Measurements from ENCODE around the gene CCDC141.
"Not testable (repeated sequence)": the region's sequence is repeated elsewhere in the genome, so short reads cannot be mapped to it uniquely, and the experiment has no call there.

CCDC141 gene

DNA sequence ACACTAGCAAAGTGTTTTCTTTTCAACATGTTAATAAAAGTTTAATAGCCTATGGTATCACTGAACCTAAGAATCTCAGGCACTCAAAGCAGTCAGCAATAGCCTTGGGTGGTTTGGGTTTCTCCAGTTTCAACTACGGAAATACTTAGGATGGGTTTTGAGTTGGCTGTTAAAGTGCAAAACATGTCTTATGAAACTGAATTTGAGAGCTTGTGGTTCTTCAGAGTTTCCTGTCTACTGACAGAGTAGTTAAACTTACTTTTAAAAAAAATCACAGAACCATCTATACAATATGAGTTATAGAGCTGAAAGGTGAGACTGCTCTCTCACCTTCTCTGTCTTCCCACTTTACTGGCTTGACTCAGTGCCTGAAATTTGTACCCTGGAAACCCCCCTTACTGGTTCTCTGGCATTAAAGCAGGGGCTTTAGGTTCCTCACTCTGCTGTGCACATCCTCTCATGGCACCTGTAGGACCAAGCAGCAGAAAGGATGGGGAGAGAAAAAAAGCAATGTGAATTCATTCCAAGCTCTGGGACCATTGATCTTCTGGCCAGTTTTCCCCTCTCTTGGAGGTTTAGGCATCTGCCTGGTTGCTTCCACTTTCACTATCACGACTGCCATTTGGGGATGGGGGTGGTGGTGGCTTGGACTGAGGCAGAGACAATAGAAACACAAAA, 18.1 kb downstream of the CCDC141 start:
- no peak for DNase-seq

DNA sequence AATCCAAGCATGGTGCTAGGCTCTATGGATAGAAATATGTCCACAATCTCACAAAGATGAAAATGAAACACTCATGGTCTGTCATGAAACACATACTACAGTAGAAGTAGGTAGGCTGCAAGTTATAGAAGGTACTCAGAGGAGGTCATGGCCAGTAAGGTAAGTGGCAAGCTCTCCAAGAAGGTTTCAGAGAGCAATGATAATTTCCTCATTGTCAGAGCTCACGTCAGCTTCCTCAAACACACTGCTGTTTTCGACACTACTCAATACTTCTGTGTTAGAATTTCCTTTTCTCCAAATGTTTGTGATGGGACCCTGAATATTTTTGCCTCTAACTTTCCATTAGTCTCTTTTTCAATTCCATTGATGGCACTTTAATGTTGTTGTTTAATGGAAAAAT, 25.5 kb downstream of the CCDC141 start:
- DNase-seq = no peak

- DNase-seq = no peak
Measured at GRCh38 chr2:179022685-179023084, 27.3 kb downstream of the CCDC141 start.

DNA sequence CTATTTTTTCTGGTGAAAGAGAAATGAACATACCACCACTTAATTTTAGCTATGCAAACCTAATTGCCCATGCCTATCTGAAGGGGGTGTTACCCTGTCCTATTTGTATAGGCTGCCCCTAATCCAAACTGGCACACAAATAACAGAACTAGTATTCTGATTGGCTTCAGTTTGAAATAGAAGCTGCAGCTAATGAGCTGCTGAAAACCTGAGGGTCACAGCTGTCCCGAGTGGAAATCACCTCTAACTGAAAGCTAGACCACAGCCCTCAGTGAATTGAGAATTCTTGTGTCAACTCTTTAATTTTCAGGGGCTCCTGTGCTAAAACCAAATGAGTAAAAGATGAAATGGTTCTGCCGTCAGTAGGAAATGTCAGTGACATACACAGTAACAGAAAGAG, 28.7 kb downstream of the CCDC141 start:
- no peak for DNase-seq

GRCh38 chr2:179020156-179020750, 29.7 kb downstream of the CCDC141 start:
- DNase-seq = no peak

GRCh38 chr2:179019260-179019659, 30.7 kb downstream of the CCDC141 start:
- no peak for DNase-seq

DNA sequence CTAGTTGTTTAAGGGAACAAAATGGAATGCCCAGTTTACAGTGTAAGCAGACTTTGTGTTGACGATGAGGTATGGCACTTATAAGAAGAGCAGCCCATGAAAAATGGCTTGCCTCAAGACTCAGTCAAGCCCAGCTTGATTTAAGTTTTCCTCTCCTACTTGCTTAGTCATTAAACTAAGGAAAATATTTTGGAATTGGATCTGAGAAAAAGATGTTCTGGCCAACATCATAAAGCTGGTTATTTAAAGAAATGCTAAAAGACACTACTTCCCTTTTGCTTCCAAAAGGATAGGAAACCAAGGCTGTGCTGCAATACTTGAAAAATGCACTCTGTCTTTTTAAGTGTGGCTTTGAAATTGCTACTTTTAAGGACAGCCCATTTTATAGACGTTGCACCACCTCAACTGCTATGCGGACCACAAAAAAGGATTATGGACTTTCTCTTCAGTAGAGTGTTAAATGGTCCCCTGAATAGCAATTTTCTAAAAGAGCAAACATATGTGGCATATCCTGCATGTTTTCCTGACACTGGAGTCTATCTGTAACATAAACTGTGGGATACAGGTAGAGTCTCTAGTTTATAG, 32.1 kb downstream of the CCDC141 start:
- no peak for DNase-seq

DNA sequence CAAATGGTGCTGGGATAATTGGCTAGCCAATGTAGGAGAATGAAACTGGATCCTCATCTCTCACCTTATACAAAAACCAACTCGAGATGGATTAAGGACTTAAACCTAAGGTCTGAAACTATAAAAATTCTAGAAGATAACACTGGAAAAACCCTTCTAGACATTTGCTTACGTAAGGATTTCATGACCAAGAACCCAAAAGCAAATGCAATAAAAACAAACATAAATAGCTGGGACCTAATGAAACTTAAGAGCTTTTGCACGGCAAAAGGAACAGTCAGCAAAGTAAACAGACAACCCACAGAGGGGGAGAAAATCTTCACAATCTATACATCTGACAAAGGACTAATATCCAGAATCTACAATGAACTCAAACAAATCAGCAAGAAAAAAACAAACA, 35.7 kb downstream of the CCDC141 start:
- DNase-seq = not testable (repeated sequence)

DNA sequence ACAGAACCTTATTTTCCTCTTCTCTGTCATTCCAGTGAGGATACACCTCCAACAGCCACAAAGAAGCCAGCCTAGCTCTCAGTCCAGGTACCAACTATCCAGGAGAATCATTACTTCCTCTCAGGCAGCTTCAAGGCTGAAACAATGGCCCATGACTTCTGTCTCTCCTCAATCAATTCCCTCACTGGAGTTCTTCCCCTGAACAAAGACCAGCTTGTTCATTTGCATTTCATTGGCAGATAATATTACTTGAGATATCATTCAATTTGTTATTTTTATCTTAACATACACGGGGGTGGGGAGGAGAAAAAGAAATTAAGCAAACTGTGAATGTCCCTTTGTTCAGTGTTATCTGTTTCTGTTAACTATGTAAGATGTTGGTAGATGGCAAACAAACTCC, 44.0 kb downstream of the CCDC141 start:
- DNase-seq = no peak

DNA sequence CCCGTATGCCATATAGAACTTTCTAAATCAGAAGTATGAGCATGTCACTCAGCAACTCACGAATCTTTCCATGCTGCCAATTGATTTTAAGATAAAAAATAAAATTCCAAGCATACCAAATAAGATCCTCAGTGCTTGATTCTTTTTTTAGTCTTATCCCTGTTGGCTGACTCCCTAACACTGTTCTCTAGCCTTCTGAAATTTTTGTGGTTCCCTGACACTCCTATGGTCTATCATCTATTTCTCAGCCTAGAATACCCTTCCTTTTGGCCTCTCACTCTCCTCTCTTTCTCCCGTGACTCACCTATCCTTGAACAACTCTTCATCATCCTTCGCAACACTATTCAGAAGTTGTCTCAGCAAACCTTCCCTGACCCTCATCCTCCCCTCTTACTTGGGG, 50.5 kb downstream of the CCDC141 start:
- no peak for DNase-seq

GRCh38 chr2:178998539-178998938, 51.4 kb downstream of the CCDC141 start:
- DNase-seq = no peak

DNA sequence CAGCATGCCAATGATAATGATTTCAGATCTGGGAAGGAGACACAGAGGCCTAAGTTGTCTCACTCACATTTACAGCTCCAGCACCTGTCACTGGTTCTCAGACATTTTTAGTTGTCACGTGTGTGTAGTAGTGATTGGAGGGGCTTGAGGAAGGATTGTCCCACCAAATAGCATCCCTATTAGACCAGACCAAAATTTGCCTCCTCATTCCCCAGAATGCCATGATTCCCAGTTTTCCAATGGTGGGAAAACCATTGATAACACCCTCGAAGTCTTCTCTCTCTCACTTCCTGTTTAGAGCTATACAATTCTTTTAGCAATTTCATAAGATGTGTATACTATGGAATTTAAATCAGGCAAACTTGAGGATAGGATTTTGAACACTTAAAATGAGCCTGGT, 52.5 kb downstream of the CCDC141 start:
- DNase-seq = no peak

- DNase-seq = no peak
Measured at GRCh38 chr2:178997067-178997466, 52.9 kb downstream of the CCDC141 start.

DNA sequence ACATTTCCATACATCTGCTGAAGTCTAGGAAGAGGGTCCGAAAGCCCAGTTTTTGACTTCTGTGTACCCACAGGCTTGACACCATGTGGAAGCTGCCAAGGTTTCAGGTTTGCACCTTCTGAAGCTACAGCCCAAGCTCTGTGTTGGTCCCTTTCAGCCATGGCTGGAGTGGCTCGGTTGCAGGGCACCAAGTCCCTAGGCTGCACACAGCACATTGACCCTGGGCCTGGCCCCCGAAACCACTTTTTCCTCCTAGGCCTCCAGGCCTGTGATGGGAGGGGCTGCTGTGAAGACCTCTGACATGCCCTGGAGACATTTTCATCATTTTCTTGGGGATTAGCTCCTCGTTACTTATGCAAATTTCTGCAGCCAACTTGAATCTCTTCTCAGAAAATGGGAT, 55.7 kb downstream of the CCDC141 start:
- DNase-seq = no peak

DNA sequence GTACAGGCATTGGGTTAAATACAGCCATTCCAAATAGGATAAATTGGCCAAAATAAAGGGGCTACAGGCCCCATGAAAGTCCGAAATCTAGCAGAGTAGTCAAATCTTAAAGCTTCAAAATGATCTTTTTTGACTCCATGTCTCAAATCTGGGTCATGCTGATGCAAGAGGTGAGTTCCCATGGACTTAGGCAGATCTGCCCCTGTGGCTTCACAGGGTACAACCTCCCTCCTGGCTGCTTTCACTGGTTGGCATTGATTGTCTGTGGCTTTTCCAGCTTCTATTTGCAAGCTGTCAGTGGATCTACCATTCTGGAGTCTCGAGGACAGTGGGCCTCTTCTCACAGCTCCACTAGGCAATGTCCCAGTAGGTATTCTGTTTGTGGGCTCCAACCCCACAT, 56.1 kb downstream of the CCDC141 start:
- no peak for DNase-seq

DNA sequence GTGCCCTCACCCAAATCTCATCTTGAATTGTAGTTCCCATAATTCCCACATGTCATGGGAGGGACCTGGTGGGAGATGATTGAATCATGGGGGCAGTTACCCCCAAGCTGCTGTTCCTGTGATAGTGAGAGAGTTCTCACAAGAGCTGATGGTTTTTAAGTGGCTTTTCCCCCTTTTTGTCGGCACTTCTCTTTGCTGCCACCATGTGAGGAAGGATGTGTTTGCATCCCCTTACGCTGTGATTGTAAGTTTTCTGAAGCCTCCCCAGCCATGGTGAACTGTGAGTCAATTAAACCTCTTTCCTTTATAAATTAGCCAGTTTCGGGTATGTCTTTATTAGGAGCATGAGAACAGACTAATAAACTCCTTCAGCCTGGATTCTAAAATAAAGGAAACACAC, 57.2 kb downstream of the CCDC141 start:
- DNase-seq = not testable (repeated sequence)

DNA sequence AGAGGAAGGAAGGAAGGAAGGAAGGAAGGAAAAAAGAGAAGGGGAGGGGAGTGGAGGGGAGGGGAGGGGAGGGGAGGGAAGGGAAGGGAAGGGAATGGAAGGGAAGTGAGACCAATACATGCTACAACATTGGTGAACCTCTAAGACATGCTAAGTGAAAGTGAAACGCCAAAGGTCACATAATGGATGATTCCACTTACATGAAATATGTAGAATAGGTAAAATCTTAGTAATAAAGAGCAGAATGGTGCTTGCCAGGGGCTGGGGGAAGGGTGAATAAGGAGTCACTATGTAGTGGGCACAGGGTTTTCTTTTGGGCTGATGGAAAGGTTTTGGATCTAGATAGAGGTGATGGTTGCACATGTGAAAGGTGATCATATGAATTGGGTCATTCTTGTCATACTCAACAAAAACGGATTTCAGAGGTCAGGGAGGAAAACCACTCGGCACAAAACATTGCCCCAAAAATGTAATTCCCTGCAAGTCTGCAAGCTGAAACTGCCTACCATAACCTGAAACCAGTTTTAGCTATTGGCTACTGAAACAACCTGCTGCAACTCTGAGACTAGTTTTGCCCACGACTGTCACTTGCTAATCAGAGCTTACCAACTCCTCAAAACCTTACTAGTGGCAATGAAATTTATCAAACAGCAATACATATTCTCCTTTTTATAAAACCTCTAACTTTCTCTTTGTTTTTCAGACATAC, 59.2 kb downstream of the CCDC141 start:
- DNase-seq = no peak

GRCh38 chr2:178989424-178989823, 60.5 kb downstream of the CCDC141 start:
- not testable (repeated sequence) for DNase-seq

GRCh38 chr2:178982652-178983051, 67.3 kb downstream of the CCDC141 start:
- not testable (repeated sequence) for DNase-seq

- no peak for DNase-seq
Measured at GRCh38 chr2:178980815-178981214, 69.1 kb downstream of the CCDC141 start.

DNA sequence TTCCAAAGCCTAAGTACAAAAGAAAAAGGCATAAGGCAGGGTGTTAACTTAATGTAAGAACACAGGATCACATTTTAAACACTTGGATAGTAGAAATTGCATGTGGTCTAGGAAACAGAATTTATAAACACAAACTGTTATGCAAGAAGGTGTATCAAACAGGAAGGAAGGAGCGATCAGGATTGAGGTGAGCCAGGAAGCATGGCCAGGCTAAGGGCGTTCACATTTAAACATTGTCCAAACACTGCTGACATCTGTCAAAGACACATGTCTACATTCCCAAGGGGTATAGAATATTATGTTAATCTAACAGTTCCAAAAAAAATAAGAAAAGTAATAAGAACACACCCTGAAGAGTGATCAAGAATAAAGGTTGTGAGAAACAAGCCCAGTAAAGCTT, 71.3 kb downstream of the CCDC141 start:
- no peak for DNase-seq

- no peak for DNase-seq
Measured at GRCh38 chr2:178976351-178976750, 73.6 kb downstream of the CCDC141 start.

DNA sequence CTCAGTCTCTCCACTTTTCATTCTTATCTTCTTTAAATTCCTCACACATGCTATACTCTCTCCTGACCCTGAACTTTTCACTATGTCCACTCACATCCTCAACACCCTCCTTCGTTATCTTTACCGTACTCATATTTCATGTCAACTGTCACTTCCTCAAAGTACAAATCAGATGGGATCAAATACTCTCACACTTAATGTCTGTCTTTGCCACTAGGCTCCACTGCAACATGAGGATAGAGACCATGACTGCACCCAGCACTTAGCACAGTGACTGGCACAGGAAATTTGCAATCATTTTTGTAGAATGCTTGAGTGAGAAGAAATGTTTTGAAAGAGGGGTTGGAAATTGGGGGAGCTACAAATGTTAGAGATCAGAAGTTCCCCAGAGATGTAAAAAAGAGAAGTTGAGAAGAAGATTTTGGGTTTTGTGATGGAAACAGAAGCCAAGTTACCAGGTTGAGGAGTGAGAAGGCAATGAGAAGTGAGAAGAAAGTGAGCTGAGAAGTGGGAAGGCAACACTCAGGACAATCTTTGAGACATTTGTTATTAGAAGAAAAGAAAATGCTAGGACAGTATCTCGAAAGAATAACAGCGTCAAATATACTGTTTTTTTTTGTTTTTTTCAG, 87.0 kb downstream of the CCDC141 start:
- DNase-seq = no peak

DNA sequence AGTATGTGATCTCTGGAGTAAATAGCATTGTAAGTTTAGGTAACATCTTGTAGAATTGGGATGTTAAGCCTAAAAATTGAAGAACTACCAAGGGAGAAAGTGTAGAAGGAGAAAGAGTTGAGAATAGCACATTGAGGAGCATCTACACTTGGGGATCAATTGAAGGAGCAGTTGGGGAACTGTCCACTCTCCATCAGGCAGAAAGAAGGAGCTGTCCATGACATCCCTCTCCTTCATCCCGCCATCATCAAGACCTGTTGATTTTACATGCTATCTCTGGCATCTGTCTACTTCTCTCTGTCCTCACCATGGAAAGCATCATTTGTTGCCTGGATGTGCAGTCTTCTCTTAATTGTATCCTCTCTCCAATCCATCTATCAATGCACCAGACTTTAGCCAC, 87.8 kb downstream of the CCDC141 start:
- DNase-seq = no peak
